Endothelial cell of umbilical vein (primary cell): ENCODE data around the gene DNAH11. TPM values are rescaled to one million over a fixed set of nuclear protein-coding genes. Genes with fewer than 3 reads are reported as not detected.

Experiments used
- BruUV-seq: library from RNA; stranded (reverse); fragments of 400-500 nt; replicated peaks from 2 replicates; lab custom pipeline; 2021; lab: Mats Ljungman, UMichigan
- CTCF ChIA-PET: fragments of 300-600, 350-600 bp; sonication (Branson Sonifier 250); formaldehyde crosslinking; loops from one replicate; lab custom pipeline; 2021; ENCODE audit warnings: antibody characterized with exemption, inconsistent platforms; lab: Charles Lee
- POLR2A ChIA-PET: fragments of 300-600, 350-600 bp; sonication (Branson Sonifier 250); formaldehyde crosslinking; loops from one replicate; lab custom pipeline; 2021; ENCODE audit warnings: antibody characterized with exemption, inconsistent platforms; lab: Charles Lee
- DNase-seq: peaks from one replicate; pipeline ENCODE4 v3.0.0-alpha.2; 2011; ENCODE audit warnings: low read depth, low spot score
- FAIRE-seq: peaks from 2 replicates; lab custom pipeline; 2011; peaks lifted over from hg19 to GRCh38; lab: Jason Lieb, UNC
- H2AFZ ChIP-seq: 2 replicates; pipeline ENCODE4 v1.6.0; 2012; ENCODE audit warnings: low read depth, low read length, control low read depth, inconsistent platforms
- H3K27ac ChIP-seq: 2 replicates; pipeline ENCODE4 v1.5.1; 2011; ENCODE audit warnings: low read depth, mild to moderate bottlenecking, control low read depth, low read length, moderate library complexity; ENCODE audit not compliant: insufficient read depth
- H3K27me3 ChIP-seq, 2 experiments: 2 replicates each; pipeline versions ENCODE4 v1.6.0 to v1.6.1; 2011; ENCODE audit warnings: low read length in 2 of 2, mixed read lengths in 1 of 2; ENCODE audit not compliant: control insufficient read depth in 2 of 2, insufficient read depth in 2 of 2
- H3K36me3 ChIP-seq, 2 experiments: 2 replicates in 1 of 2; 3 replicates in 1 of 2; pipeline ENCODE4 v1.5.1; 2011; ENCODE audit warnings: low read length in 2 of 2, mild to moderate bottlenecking in 1 of 2, moderate library complexity in 1 of 2; ENCODE audit not compliant: control insufficient read depth in 2 of 2, insufficient read depth in 2 of 2; ENCODE audit errors: extremely low read depth in 1 of 2
- H3K4me1 ChIP-seq: 3 replicates; pipeline ENCODE4 v1.5.1; 2011; ENCODE audit warnings: mild to moderate bottlenecking, low read length; ENCODE audit not compliant: control insufficient read depth, insufficient read depth; ENCODE audit errors: extremely low read depth
- H3K4me2 ChIP-seq: 2 replicates; pipeline ENCODE4 v1.6.1; 2011; ENCODE audit warnings: low read length, control low read depth, mixed read lengths; ENCODE audit not compliant: insufficient read depth
- H3K4me3 ChIP-seq, 3 experiments: fragments of 200-600 bp in 1 of 3; sonication (generic), shearing (Covaris generic) in 1 of 3; replicated peaks in 1 of 3; 2 replicates each; pipeline ENCODE4 v1.5.1; 2011 to 2016; ENCODE audit warnings: control low read depth in 3 of 3, low read length in 3 of 3, mild to moderate bottlenecking in 2 of 3, inconsistent platforms in 1 of 3, low read depth in 1 of 3, moderate library complexity in 1 of 3; ENCODE audit not compliant: insufficient read depth in 1 of 3
- H3K79me2 ChIP-seq: 2 replicates; pipeline ENCODE4 v1.6.0; 2012; ENCODE audit warnings: low read length, inconsistent platforms; ENCODE audit not compliant: control insufficient read depth, insufficient read depth
- H3K9ac ChIP-seq: replicated peaks from 2 replicates; pipeline ENCODE3; 2011; ENCODE audit warnings: low read length, control low read depth; ENCODE audit not compliant: insufficient read depth; ENCODE audit errors: extremely low read depth
- H3K9me1 ChIP-seq: replicated peaks from 3 replicates; pipeline ENCODE4 v1.6.0; 2011; ENCODE audit warnings: mild to moderate bottlenecking, low read length; ENCODE audit not compliant: control insufficient read depth, insufficient read depth; ENCODE audit errors: extremely low read depth
- H3K9me3 ChIP-seq: replicated peaks from 2 replicates; pipeline ENCODE4 v1.5.1; 2012; ENCODE audit warnings: low read length, inconsistent platforms; ENCODE audit not compliant: control insufficient read depth, insufficient read depth
- H4K20me1 ChIP-seq: replicated peaks from 2 replicates; pipeline ENCODE3; 2011; ENCODE audit warnings: mild to moderate bottlenecking, low read length; ENCODE audit not compliant: control insufficient read depth, insufficient read depth; ENCODE audit errors: extremely low read depth
- EZH2 ChIP-seq: IDR thresholded peaks from 2 replicates; pipeline ENCODE4 v1.6.1; 2012; ENCODE audit warnings: borderline replicate concordance, low read depth, mild to moderate bottlenecking, moderate library complexity, low read length, inconsistent platforms; ENCODE audit not compliant: severe bottlenecking
- FOS ChIP-seq: IDR thresholded peaks from 2 replicates; pipeline ENCODE4 v1.6.1; 2011; ENCODE audit warnings: mild to moderate bottlenecking, low read length, moderate library complexity, borderline replicate concordance; ENCODE audit not compliant: insufficient read depth
- GATA2 ChIP-seq: IDR thresholded peaks from 2 replicates; pipeline ENCODE4 v1.7.0; 2011; ENCODE audit warnings: low read depth, mild to moderate bottlenecking, moderate library complexity, mixed read lengths, low read length; ENCODE audit not compliant: insufficient read length, insufficient read depth
- JUN ChIP-seq: IDR thresholded peaks from 2 replicates; pipeline ENCODE4 v1.6.1; 2011; ENCODE audit warnings: borderline replicate concordance, low read depth; ENCODE audit not compliant: insufficient read length, insufficient read depth
- MYC ChIP-seq: IDR thresholded peaks from one replicate; pipeline ENCODE4 v1.6.1; 2011; ENCODE audit warnings: mild to moderate bottlenecking, low read depth, low read length
- POLR2A ChIP-seq: IDR thresholded peaks from 2 replicates; pipeline ENCODE4 v1.6.1; 2012; ENCODE audit warnings: low read depth, mild to moderate bottlenecking, control low read depth, low read length
- POLR2AphosphoS5 ChIP-seq: IDR thresholded peaks from 2 replicates; pipeline ENCODE4 v1.6.1; 2012; ENCODE audit warnings: low read depth, mild to moderate bottlenecking, control low read depth, low read length, moderate library complexity; ENCODE audit not compliant: insufficient read depth
- dilution Hi-C: fragments of 300-500 bp; cut with MboI; formaldehyde crosslinking; loops from one replicate; pipeline ENCODE4 v1.15.0; 2019; ENCODE audit warnings: low sequenced_read_pairs; ENCODE audit not compliant: extremely low pct_ligation_motif_present
- intact Hi-C: fragments of 100-400 bp; cut with micrococcal nuclease; formaldehyde crosslinking; loops from one replicate; pipeline ENCODE4 v1.10.0; 2022
- polyA plus RNA-seq, 4 experiments: library from polyadenylated mRNA; depleted of rRNA in 3 of 4; stranded (reverse) in 3 of 4; unstranded in 1 of 4; fragments of >200 nt; gene quantifications; 2 replicates each; pipeline versions ENCODE4 v1.2.1 to v1.2.3, GENCODE V29; 2011 to 2012; ENCODE audit warnings: missing spikeins in 1 of 4
- total RNA-seq: library from RNA; stranded (reverse); gene quantifications from 2 replicates; pipeline ENCODE4 v1.2.3, GENCODE V29; 2021
- TF ChIP-seq, protein P1 (sequence below), 2 donors: IDR thresholded peaks; 1 replicate in 1 of 2; 2 replicates in 1 of 2; pipeline ENCODE4 v1.5.1; 2011; ENCODE audit warnings: low read length in 2 of 2, mild to moderate bottlenecking in 2 of 2, moderate library complexity in 2 of 2, control low read depth in 1 of 2, inconsistent platforms in 1 of 2, low read depth in 1 of 2; ENCODE audit not compliant: insufficient read depth in 1 of 2; ENCODE audit errors: extremely low read depth in 1 of 2
- TF ChIP-seq, protein P2 (sequence below): IDR thresholded peaks from 2 replicates; pipeline ENCODE4 v1.6.1; 2011; ENCODE audit not compliant: insufficient read depth, insufficient read length

The DNAH11 gene
- total and polyA plus RNA-seq, 2 donors (not counting 3 experiments of a cell fraction or from before 2014, with no cell fraction given) = 0.69 to 0.91 TPM

DNA sequence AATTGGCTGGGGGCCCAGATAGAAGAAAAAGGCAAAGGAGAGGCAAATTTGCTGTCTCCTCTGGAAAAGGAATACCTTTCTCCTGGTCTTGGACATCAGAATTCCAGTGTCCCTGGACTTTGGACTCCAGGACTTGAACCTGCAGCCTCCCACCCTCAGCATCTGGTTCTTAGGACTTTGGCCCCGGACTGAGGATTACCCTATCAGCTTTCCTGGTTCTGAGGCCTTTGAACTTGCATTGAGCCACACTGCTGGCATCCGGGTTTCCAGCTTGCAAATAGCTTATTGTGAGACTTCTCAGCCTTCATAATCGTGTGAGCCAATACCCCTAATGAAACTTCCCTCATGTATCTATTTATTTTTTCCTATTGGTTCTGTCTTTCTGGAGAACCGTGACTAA is 68.3 kb downstream of the DNAH11 start:
- intact Hi-C loops = no loop called here
- CTCF ChIA-PET = no interaction called here
- no TSS peak for BruUV-seq

More for the DNA sequence above, 68.3 kb downstream of the DNAH11 start:
- Histone ChIP-seq H3K36me3 (no peaks in the 10 kb centered on the region), H3K27ac (no peak overlapping the region), H3K9me3 (no peaks in the 10 kb centered on the region), H3K4me3 (no peak overlapping the region), H3K9me1 (no peaks in the 10 kb centered on the region), H3K4me2 (no peak overlapping the region), H3K79me2 (no peaks in the 10 kb centered on the region), H4K20me1 (no peaks in the 10 kb centered on the region), H2AFZ (no peak overlapping the region), H3K4me1 (peaks cover under 1% of the 10 kb centered on the region), H3K27me3 (peaks cover 0 to 2% of the 10 kb centered on the region in 2 experiments), H3K9ac (no peak overlapping the region)
- dilution Hi-C loops = no loop called here
- TF ChIP-seq EZH2 (no peak), GATA2 (no peak), POLR2AphosphoS5 (no peak), MYC (no peak), JUN (no peak), FOS (no peak), POLR2A (no peak)
- TF ChIP-seq, protein P1, sequence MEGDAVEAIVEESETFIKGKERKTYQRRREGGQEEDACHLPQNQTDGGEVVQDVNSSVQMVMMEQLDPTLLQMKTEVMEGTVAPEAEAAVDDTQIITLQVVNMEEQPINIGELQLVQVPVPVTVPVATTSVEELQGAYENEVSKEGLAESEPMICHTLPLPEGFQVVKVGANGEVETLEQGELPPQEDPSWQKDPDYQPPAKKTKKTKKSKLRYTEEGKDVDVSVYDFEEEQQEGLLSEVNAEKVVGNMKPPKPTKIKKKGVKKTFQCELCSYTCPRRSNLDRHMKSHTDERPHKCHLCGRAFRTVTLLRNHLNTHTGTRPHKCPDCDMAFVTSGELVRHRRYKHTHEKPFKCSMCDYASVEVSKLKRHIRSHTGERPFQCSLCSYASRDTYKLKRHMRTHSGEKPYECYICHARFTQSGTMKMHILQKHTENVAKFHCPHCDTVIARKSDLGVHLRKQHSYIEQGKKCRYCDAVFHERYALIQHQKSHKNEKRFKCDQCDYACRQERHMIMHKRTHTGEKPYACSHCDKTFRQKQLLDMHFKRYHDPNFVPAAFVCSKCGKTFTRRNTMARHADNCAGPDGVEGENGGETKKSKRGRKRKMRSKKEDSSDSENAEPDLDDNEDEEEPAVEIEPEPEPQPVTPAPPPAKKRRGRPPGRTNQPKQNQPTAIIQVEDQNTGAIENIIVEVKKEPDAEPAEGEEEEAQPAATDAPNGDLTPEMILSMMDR (IDR thresholded peaks at IDR 0.05; ENCODE audit: extremely low read depth in 1 of 2, insufficient read depth in 1 of 2, low read depth in 1 of 2, low read length in 2 of 2) = no peak
- TF ChIP-seq, protein P2, sequence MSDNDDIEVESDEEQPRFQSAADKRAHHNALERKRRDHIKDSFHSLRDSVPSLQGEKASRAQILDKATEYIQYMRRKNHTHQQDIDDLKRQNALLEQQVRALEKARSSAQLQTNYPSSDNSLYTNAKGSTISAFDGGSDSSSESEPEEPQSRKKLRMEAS = no peak
- POLR2A ChIA-PET = no interaction called here
- DNase-seq = no peak
- no peak for FAIRE-seq
